ENCODE measurements around the gene PITPNC1. TPM values are rescaled to one million over a fixed set of nuclear protein-coding genes. Genes with fewer than 3 reads are reported as not detected.

PITPNC1 gene
- total and polyA plus RNA-seq, 2 donors (not counting 3 experiments of a cell fraction or from before 2014, with no cell fraction given) = 2.4 to 9.6 TPM

DNA sequence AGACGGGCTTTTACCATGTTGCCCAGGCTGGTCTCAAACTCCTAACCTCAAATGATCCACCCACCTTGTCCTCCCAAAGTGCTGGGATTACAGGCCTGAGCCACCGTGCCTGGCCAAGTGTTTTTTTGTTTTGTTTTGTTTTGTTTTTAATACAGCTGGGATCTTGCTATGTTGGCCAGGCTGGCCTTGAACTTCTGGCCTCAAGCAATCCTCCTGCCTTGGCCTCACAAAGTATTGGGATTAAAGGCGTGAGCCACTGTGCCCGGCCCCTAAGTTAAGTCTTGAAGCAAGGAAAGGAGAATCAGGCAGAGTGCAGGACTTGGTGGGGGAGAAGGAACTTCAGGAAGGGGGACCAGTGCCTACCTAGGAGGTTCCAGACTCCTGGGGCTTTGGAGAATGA is 288.9 kb downstream of the PITPNC1 start:
- dilution Hi-C loops (cut with MboI; ENCODE audit: extremely low pct_ligation_motif_present, low sequenced_read_pairs) (no loop called here), intact Hi-C loops (cut with micrococcal nuclease) (no loop called here)
- Histone ChIP-seq H3K36me3 (ENCODE audit: control insufficient read depth in 2 of 2, extremely low read depth in 1 of 2, insufficient read depth in 2 of 2, low read length in 2 of 2) (no peaks in the 10 kb centered on the region), H3K9me1 (replicated peaks; ENCODE audit: control insufficient read depth, extremely low read depth, insufficient read depth, low read length) (no peaks in the 10 kb centered on the region), H3K79me2 (ENCODE audit: control insufficient read depth, insufficient read depth, low read length) (no peaks in the 10 kb centered on the region), H2AFZ (ENCODE audit: low read depth, low read length) (no peak overlapping the region), H3K27me3 (ENCODE audit: control insufficient read depth in 2 of 2, insufficient read depth in 2 of 2, low read length in 2 of 2) (no peaks in the 10 kb centered on the region), H3K27ac (ENCODE audit: insufficient read depth, low read depth, low read length) (no peak overlapping the region), H3K4me3 (replicated peaks in 1 of 3; ENCODE audit: insufficient read depth in 1 of 3, low read depth in 1 of 3, low read length in 3 of 3) (no peak overlapping the region), H3K4me2 (ENCODE audit: insufficient read depth, low read length) (no peak overlapping the region), H3K4me1 (ENCODE audit: control insufficient read depth, extremely low read depth, insufficient read depth, low read length) (no peaks in the 10 kb centered on the region), H3K9ac (replicated peaks; ENCODE audit: extremely low read depth, insufficient read depth, low read length) (no peak overlapping the region), H3K9me3 (replicated peaks; ENCODE audit: control insufficient read depth, insufficient read depth, low read length) (no peaks in the 10 kb centered on the region), H4K20me1 (replicated peaks; ENCODE audit: control insufficient read depth, extremely low read depth, insufficient read depth, low read length) (no peaks in the 10 kb centered on the region)
- TF ChIP-seq POLR2A (IDR thresholded peaks at IDR 0.05; ENCODE audit: low read depth, low read length) (no peak), EZH2 (IDR thresholded peaks at IDR 0.05; ENCODE audit: borderline replicate concordance, low read depth, low read length, severe bottlenecking) (no peak), MYC (IDR thresholded peaks at IDR 0.05; ENCODE audit: low read depth, low read length) (no peak), GATA2 (IDR thresholded peaks at IDR 0.05; ENCODE audit: insufficient read depth, insufficient read length, low read depth, low read length) (no peak), FOS (IDR thresholded peaks at IDR 0.05; ENCODE audit: borderline replicate concordance, insufficient read depth, low read length) (no peak), JUN (IDR thresholded peaks at IDR 0.05; ENCODE audit: borderline replicate concordance, insufficient read depth, insufficient read length, low read depth) (no peak)
- TF ChIP-seq, protein P1, sequence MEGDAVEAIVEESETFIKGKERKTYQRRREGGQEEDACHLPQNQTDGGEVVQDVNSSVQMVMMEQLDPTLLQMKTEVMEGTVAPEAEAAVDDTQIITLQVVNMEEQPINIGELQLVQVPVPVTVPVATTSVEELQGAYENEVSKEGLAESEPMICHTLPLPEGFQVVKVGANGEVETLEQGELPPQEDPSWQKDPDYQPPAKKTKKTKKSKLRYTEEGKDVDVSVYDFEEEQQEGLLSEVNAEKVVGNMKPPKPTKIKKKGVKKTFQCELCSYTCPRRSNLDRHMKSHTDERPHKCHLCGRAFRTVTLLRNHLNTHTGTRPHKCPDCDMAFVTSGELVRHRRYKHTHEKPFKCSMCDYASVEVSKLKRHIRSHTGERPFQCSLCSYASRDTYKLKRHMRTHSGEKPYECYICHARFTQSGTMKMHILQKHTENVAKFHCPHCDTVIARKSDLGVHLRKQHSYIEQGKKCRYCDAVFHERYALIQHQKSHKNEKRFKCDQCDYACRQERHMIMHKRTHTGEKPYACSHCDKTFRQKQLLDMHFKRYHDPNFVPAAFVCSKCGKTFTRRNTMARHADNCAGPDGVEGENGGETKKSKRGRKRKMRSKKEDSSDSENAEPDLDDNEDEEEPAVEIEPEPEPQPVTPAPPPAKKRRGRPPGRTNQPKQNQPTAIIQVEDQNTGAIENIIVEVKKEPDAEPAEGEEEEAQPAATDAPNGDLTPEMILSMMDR (IDR thresholded peaks at IDR 0.05; ENCODE audit: extremely low read depth in 1 of 2, insufficient read depth in 1 of 2, low read depth in 1 of 2, low read length in 2 of 2) = no peak
- TF ChIP-seq, protein P2, sequence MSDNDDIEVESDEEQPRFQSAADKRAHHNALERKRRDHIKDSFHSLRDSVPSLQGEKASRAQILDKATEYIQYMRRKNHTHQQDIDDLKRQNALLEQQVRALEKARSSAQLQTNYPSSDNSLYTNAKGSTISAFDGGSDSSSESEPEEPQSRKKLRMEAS (IDR thresholded peaks at IDR 0.05; ENCODE audit: insufficient read depth, insufficient read length) = no peak
- CTCF ChIA-PET = interaction anchor here (0.5 to 0.9 kb wide), 2 partner anchors 190 to 375 kb away, joined by 3 to 5 read pairs; no protein-coding TSS in a partner anchor
- no TSS peak for BruUV-seq (replicated peaks)
- DNase-seq (ENCODE audit: low read depth, low spot score) (no peak), FAIRE-seq (no peak)
- POLR2A ChIA-PET = no interaction called here

Measured in endothelial cell of umbilical vein (primary cell).